HG03558 (cell line): Measurements from ENCODE around the gene CTNND2.

Experiments
- ATAC-seq: cut with Tn5 transposase; IDR thresholded peaks from one replicate; pipeline ENCODE4 v1.9.1; 2021; ENCODE audit warnings: moderate number of reproducible peaks; ENCODE audit not compliant: unreplicated experiment; ENCODE audit errors: extremely low read depth

CTNND2 gene

DNA sequence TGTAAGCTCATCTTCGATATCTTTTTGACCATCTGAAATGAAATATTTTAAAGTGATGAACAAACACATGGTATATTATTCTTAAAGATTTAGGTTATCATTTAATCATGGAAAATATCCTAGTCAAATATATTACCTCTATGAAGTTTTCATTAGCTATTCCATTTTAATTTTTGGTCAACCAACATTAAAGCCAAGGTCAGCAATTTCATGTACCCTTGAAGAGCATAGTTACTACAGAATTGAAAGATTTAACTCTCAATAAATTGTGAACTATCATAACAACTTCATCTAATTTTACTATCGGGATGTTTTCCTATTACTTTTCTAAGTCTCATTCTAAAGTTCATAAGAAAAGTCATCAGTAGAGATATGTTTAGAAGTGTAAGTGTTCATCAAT lies 492.6 kb downstream of the CTNND2 start:
- ATAC-seq = no peak

DNA sequence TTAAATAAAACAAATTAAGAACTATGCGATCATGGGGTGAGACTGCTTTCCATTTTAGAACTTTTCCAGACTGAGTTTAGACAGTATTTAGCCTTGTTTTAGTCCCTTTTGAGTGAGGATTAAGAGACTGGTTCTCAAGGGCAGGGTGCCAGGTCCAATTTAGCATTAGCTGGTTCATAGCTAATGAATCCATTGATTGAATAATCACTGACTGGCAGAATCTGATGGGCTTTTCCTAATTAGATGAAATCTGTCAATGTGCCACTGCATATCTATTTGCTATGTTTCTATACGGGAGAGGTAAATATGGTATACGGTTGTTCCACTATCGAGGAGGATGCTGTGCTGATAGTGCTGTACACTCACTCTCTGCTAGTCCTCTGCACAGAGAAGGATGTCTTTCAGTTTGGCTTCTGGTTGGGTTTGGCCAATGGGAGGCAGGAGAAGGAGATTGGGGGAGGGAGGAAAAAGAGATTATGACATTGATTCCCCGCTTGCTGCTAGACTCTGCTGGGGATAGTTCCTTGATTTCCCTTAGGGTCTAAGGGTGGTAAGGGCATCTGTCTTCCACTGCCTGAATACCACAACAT lies 496.6 kb downstream of the CTNND2 start:
- ATAC-seq = no peak

GRCh38 chr5:11400316-11400715 lies 503.9 kb downstream of the CTNND2 start:
- no peak for ATAC-seq

DNA sequence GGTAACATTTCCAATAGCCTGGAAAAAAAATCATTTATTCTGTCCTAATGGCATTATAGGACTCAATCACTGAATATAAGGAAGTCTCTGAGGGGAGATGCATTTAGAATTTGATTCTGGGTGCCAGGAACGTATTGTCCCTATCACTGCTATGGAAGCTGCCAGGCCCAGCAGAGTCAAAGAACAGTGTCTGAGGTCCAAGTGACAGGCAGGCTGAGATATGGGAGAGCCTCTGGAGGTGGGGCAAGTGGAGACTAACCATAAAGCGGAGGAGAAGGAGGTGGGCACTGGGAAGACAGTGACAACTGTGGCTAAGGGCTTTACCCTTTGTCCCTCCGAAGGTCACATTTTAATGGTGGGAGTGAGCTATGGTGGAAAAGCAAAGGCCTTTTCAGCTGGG lies 505.5 kb downstream of the CTNND2 start:
- no peak for ATAC-seq

DNA sequence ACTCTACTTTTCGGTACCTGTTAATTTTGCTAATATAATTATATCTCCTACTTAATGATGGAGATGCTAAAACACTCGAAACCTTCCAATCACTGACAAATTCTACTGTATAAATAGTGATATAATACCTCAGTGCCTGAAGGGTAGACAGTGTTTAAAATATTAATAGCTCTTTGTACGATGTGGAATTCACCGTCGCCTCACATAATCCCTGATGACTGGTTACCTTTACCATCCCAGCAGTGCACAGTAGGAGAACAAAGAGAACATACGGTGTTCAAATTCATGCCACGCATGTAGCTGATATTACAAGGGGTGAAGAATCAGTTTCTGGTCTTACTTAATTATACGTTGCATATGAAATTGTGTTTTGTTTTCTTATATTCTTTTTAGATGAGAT lies 506.7 kb downstream of the CTNND2 start:
- no peak for ATAC-seq

DNA sequence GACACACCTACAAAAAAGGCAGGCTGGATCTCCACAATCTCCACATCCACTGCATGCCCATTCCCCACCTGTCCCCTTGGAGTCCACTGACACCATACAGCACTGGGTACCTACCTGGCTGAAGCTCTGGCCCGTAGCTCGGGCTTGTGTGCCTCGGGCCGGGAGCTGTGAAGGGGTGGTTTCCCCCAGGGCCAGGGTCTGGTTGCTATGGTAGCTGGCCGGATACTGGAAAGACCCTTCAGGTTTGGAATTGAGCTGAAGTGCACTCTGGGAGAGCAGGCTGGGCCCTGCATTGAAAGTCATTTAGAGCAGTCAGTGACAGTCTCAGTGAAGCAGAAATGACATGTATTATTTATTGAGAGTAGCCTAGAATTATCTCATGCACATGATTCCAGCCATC lies 507.3 kb downstream of the CTNND2 start:
- ATAC-seq = no peak

GRCh38 chr5:11394933-11395332 lies 509.3 kb downstream of the CTNND2 start:
- no peak for ATAC-seq

GRCh38 chr5:11390291-11390767 lies 513.9 kb downstream of the CTNND2 start:
- no peak for ATAC-seq

- ATAC-seq = no peak
Observed at GRCh38 chr5:11387382-11387781, 516.9 kb downstream of the CTNND2 start.

- ATAC-seq = no peak
Observed at GRCh38 chr5:11386398-11386797, 517.8 kb downstream of the CTNND2 start.

- ATAC-seq = no peak
Observed at GRCh38 chr5:11385901-11386293, 518.3 kb downstream of the CTNND2 start.

- no peak for ATAC-seq
Observed at GRCh38 chr5:11385251-11385900, 518.9 kb downstream of the CTNND2 start.

GRCh38 chr5:11384441-11385250 lies 519.6 kb downstream of the CTNND2 start:
- no peak for ATAC-seq

DNA sequence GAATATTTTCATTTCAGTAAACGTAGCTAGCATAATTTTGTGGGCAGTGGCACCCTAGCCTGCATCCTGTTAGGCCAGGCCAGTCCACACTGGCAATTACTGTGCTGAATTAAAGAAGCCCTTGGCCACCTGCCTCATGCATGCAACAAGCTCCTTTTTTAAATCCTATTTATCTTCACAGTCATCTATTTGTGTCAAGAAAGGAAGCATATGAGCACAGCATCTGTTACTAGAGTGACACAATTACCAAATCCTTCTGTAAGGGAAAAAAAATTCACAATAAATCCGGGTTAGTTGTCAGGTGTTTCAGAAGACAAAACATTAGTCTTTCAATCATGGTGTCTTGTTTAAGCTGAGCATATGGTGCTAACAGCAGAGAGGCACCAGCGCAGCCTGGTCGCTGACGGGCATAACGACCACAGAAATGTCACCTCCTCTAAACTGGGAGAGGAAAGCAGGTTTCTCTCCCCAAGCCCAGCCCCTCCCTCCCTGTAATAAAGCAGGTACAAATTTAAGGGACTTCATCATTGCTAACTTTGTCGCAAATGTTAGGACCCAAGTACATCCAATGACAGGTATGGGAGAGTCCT lies 520.6 kb downstream of the CTNND2 start:
- no peak for ATAC-seq

GRCh38 chr5:11378461-11378860 lies 525.8 kb downstream of the CTNND2 start:
- no peak for ATAC-seq

GRCh38 chr5:11377896-11378295 lies 526.4 kb downstream of the CTNND2 start:
- no peak for ATAC-seq

- no peak for ATAC-seq
Observed at GRCh38 chr5:11372191-11372590, 532.1 kb downstream of the CTNND2 start.

DNA sequence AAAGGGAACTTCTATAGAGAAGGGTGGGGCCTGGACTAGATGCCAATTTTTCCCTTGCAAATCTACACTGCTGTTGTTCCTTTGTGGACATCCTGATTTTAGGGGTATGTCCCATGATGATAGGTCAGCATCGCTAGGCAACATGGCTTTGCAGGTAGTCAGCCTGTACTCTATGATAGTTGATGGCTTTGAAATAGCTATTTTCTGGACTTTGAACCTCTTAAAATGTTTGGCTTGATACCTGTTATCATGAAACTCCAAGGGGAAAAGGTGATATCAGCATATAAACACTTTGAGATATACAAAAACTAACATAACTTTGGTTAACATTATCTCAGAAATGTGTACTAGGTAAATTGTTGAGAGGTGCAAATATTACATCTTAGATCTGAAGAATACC lies 533.2 kb downstream of the CTNND2 start:
- no peak for ATAC-seq

GRCh38 chr5:11364531-11364930 lies 539.7 kb downstream of the CTNND2 start:
- ATAC-seq = no peak

DNA sequence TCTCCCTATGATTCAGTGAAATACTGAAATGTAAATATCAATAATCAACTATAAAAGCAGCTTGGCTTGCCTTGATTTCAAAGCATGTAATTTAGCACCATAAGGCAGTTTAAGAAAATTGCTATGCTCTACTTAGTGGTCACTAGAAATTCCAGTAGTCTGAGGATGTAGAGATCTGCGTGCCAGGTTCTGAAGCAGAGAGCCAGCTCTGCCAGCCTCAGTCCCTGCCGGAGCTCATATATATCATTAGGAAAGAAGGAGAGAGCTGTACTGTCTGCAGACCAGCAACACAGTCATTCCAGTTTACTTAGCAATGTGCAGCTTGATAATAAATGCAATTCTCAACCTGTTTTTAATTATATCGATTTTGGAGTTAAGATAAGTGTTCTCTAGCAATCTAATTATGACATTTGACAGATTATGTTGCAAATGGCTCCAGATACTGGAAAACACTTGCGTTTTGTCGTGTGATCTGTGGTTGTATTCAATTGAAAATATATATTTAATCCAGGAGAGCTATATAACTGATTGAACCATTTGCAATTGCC lies 540.5 kb downstream of the CTNND2 start:
- ATAC-seq = no peak

GRCh38 chr5:11361768-11362167 lies 542.5 kb downstream of the CTNND2 start:
- no peak for ATAC-seq
